Ascending aorta (tissue), 2 donors: ENCODE results near the gene LRP1B. TPM values are rescaled to one million over a fixed set of nuclear protein-coding genes. Genes with fewer than 3 reads are reported as not detected.

Experiments
- DNase-seq, 2 donors: peaks; one replicate each; pipeline ENCODE4 v3.0.0-alpha.2; 2019; ENCODE audit warnings: low spot score in 2 of 2
- H3K27ac ChIP-seq, 2 donors: fragments of 200-600 bp; sonication (generic); one replicate each; pipeline ENCODE4 v1.5.1; 2016 to 2017; ENCODE audit warnings: mild to moderate bottlenecking in 1 of 2
- H3K27me3 ChIP-seq: fragments of 200-600 bp; sonication (generic); one replicate; pipeline ENCODE4 v1.5.1; 2017
- H3K36me3 ChIP-seq, 2 donors: fragments of 200-600 bp; sonication (generic); one replicate each; pipeline ENCODE4 v1.5.1; 2016
- H3K4me1 ChIP-seq, 2 donors: fragments of 200-600 bp; sonication (generic); one replicate each; pipeline ENCODE4 v1.5.1; 2016 to 2017; ENCODE audit warnings: mild to moderate bottlenecking in 1 of 2
- H3K4me3 ChIP-seq, 2 donors: fragments of 200-600 bp; sonication (generic); one replicate each; pipeline ENCODE4 v1.5.1; 2016 to 2017; ENCODE audit warnings: mild to moderate bottlenecking in 1 of 2
- H3K9me3 ChIP-seq, 2 donors: fragments of 200-600 bp; sonication (generic); one replicate each; pipeline ENCODE4 v1.5.1; 2016
- CTCF ChIP-seq, 3 experiments: fragments of 200-600 bp in 2 of 3; fragments of 450-650 bp in 1 of 3; sonication (generic) in 2 of 3; IDR thresholded peaks; one replicate each; pipeline ENCODE4 v1.5.1; 2016 to 2019; ENCODE audit warnings: antibody characterized with exemption in 3 of 3, mild to moderate bottlenecking in 1 of 3, moderate library complexity in 1 of 3
- intact Hi-C: fragments of 100-400 bp; cut with DNase I; formaldehyde crosslinking; loops from one replicate; pipeline ENCODE4 v1.15.1; 2023
- total RNA-seq: library from RNA; depleted of rRNA; stranded (reverse); fragments of >200 nt; gene quantifications from one replicate; pipeline ENCODE4 v1.1.0, GENCODE V29; 2016

The LRP1B gene
- total RNA-seq, 1 donor from 2014 or later, result not detected

GRCh38 chr2:141994066-141994465 lies 136.8 kb downstream of the LRP1B start:
- no peaks in the 10 kb centered on the region for H3K36me3 ChIP-seq
- no peaks in the 10 kb centered on the region for H3K9me3 ChIP-seq
- no peak for TF ChIP-seq CTCF (IDR thresholded peaks at IDR 0.05)
- H3K4me3 ChIP-seq, result no peak overlapping the region
- no peaks in the 10 kb centered on the region for H3K27me3 ChIP-seq
- H3K27ac ChIP-seq, result no peak overlapping the region
- intact Hi-C loops, result no loop called here
- no peak for DNase-seq
- no peaks in the 10 kb centered on the region for H3K4me1 ChIP-seq

- Histone ChIP-seq H3K36me3 (no peaks in the 10 kb centered on the region), H3K4me1 (no peaks in the 10 kb centered on the region), H3K27me3 (no peaks in the 10 kb centered on the region), H3K27ac (no peak overlapping the region), H3K4me3 (no peak overlapping the region), H3K9me3 (no peaks in the 10 kb centered on the region)
- DNase-seq, result no peak
- intact Hi-C loops, result no loop called here
- TF ChIP-seq CTCF (IDR thresholded peaks at IDR 0.05), result no peak
Observed at GRCh38 chr2:141992695-141993094, 138.1 kb downstream of the LRP1B start.

GRCh38 chr2:141968433-141968832 lies 162.4 kb downstream of the LRP1B start:
- no peak for TF ChIP-seq CTCF (IDR thresholded peaks at IDR 0.05)
- H3K36me3 ChIP-seq, result no peaks in the 10 kb centered on the region
- H3K4me1 ChIP-seq, result no peaks in the 10 kb centered on the region
- no peaks in the 10 kb centered on the region for H3K9me3 ChIP-seq
- intact Hi-C loops, result no loop called here
- H3K27ac ChIP-seq, result no peak overlapping the region
- DNase-seq, result no peak
- H3K27me3 ChIP-seq, result no peaks in the 10 kb centered on the region
- H3K4me3 ChIP-seq, result no peak overlapping the region

GRCh38 chr2:141967980-141968379 lies 162.8 kb downstream of the LRP1B start:
- intact Hi-C loops, result no loop called here
- no peak overlapping the region for H3K4me3 ChIP-seq
- DNase-seq, result no peak
- no peaks in the 10 kb centered on the region for H3K27me3 ChIP-seq
- H3K27ac ChIP-seq, result no peak overlapping the region
- H3K4me1 ChIP-seq, result no peaks in the 10 kb centered on the region
- H3K9me3 ChIP-seq, result no peaks in the 10 kb centered on the region
- no peak for TF ChIP-seq CTCF (IDR thresholded peaks at IDR 0.05)
- H3K36me3 ChIP-seq, result no peaks in the 10 kb centered on the region

- no peak for DNase-seq
- no peak for TF ChIP-seq CTCF (IDR thresholded peaks at IDR 0.05)
- intact Hi-C loops, result no loop called here
- Histone ChIP-seq H3K27me3 (no peaks in the 10 kb centered on the region), H3K27ac (no peak overlapping the region), H3K4me3 (no peak overlapping the region), H3K4me1 (no peaks in the 10 kb centered on the region), H3K36me3 (no peaks in the 10 kb centered on the region), H3K9me3 (no peaks in the 10 kb centered on the region)
Observed at GRCh38 chr2:141967503-141967902, 163.3 kb downstream of the LRP1B start.

- no peaks in the 10 kb centered on the region for H3K36me3 ChIP-seq
- TF ChIP-seq CTCF (IDR thresholded peaks at IDR 0.05), result no peak
- H3K27ac ChIP-seq, result no peak overlapping the region
- no peaks in the 10 kb centered on the region for H3K9me3 ChIP-seq
- H3K27me3 ChIP-seq, result no peaks in the 10 kb centered on the region
- no peaks in the 10 kb centered on the region for H3K4me1 ChIP-seq
- H3K4me3 ChIP-seq, result no peak overlapping the region
- intact Hi-C loops, result no loop called here
- DNase-seq, result no peak
Observed at GRCh38 chr2:141959941-141960340, 170.9 kb downstream of the LRP1B start.
